Gastroesophageal sphincter (tissue), 3 donors: ENCODE measurements around the gene ATF4.

ENCODE experiments used
- CTCF ChIP-seq, 4 experiments: fragments of 200-600 bp in 2 of 4; fragments of 450-650 bp in 2 of 4; sonication (generic) in 1 of 4; IDR thresholded peaks; one replicate each; pipeline ENCODE4 v1.5.1; 2017 to 2019; ENCODE audit warnings: antibody characterized with exemption in 4 of 4, mild to moderate bottlenecking in 2 of 4, moderate library complexity in 2 of 4
- POLR2A ChIP-seq, 2 donors: fragments of 450-650 bp; IDR thresholded peaks; one replicate each; pipeline ENCODE4 v1.6.1; 2017; ENCODE audit warnings: antibody characterized with exemption in 2 of 2, mild to moderate bottlenecking in 2 of 2, moderate library complexity in 1 of 2
- POLR2AphosphoS5 ChIP-seq: sonication (generic); formaldehyde crosslinking; IDR thresholded peaks from one replicate; pipeline ENCODE4 v1.6.1; 2017; ENCODE audit warnings: antibody characterized with exemption

GRCh38 chr22:39571538-39571937, 51.2 kb downstream of the ATF4 start:
- TF ChIP-seq CTCF (IDR thresholded peaks at IDR 0.05): no peak
- no peak for TF ChIP-seq POLR2AphosphoS5
- no peak for TF ChIP-seq POLR2A (IDR thresholded peaks at IDR 0.05)
